ENCODE results near the gene AURKA.

DNA sequence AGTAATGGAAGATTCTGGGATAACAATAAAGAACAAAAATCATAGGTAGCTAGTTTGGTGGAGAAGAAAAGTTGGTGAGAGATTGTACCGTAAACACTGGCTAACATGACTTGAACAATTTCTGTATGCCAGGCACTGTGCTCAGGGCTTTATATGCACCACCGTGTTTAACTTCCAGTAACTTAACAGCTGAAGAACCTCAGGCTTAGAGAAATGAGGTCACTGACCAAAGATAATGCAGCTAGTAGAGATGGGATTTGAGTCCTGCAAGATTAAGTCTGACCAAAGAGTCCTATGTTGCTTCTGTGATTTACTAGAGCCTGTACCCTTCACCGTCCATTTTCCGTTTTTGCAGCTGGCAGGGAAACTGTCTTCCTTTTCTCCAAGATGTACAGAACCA is 3.2 kb upstream of the AURKA start:
- TF ChIP-seq, protein P1, sequence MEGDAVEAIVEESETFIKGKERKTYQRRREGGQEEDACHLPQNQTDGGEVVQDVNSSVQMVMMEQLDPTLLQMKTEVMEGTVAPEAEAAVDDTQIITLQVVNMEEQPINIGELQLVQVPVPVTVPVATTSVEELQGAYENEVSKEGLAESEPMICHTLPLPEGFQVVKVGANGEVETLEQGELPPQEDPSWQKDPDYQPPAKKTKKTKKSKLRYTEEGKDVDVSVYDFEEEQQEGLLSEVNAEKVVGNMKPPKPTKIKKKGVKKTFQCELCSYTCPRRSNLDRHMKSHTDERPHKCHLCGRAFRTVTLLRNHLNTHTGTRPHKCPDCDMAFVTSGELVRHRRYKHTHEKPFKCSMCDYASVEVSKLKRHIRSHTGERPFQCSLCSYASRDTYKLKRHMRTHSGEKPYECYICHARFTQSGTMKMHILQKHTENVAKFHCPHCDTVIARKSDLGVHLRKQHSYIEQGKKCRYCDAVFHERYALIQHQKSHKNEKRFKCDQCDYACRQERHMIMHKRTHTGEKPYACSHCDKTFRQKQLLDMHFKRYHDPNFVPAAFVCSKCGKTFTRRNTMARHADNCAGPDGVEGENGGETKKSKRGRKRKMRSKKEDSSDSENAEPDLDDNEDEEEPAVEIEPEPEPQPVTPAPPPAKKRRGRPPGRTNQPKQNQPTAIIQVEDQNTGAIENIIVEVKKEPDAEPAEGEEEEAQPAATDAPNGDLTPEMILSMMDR (IDR thresholded peaks at IDR 0.05; ENCODE audit: borderline replicate concordance, extremely low read depth, low read length, poor library complexity, severe bottlenecking): no peak
- no peak for TF ChIP-seq EZH2 (IDR thresholded peaks at IDR 0.05; ENCODE audit: borderline replicate concordance, low read depth, low read length, severe bottlenecking)

All from DND-41 (cell line).